Stimulated activated CD4-positive, alpha-beta T cell treated with anti-CD3 and anti-CD28 coated beads, Interleukin-1b, Interleukin-23, amount 100 ng/mL, for 1 hour (primary cell): ENCODE measurements around the gene CKAP2.
"Not testable (repeated sequence)": the region's sequence is repeated elsewhere in the genome, so short reads cannot be mapped to it uniquely, and the experiment has no call there.

Source experiments
- DNase-seq, 2 donors: peaks; one replicate each; pipeline ENCODE4 v3.0.0-alpha.2; 2020; ENCODE audit warnings: low read depth in 2 of 2

Gene CKAP2

GRCh38 chr13:52452470-52452869, 2.8 kb upstream of the CKAP2 start:
- no peak for DNase-seq

DNA sequence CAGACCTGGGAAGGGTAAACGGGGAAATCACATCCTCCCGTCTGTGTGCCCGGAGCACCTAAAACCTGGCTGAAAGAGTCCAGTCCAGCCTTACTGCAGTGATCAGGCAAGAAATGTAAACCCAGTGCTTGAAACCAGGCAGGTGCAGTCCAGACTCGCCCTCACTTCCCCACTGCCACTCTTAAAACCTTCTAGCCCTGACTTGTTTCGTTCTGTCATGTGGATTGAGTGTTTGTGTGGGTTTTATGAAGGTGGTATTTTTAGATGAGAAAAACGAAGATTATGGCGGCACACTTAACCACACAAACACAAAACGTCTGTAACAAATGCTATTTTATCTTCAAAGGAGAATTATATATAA, 839 bp upstream of the CKAP2 start:
- no peak for DNase-seq

- DNase-seq: peak; percentile 34 to 73
Measured at GRCh38 chr13:52455677-52456041, 381 bp downstream of the CKAP2 start.

GRCh38 chr13:52459668-52460067, 4.4 kb downstream of the CKAP2 start:
- DNase-seq: no peak

DNA sequence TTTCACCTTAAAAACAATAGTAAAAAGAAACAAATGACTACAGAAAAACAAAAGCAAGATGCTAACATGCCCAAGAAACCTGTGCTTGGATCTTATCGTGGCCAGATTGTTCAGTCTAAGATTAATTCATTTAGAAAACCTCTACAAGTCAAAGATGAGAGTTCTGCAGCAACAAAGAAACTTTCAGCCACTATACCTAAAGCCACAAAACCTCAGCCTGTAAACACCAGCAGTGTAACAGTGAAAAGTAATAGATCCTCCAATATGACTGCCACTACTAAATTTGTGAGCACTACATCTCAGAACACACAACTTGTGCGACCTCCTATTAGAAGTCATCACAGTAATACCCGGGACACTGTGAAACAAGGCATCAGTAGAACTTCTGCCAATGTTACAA, 6.0 kb downstream of the CKAP2 start:
- no peak for DNase-seq

DNA sequence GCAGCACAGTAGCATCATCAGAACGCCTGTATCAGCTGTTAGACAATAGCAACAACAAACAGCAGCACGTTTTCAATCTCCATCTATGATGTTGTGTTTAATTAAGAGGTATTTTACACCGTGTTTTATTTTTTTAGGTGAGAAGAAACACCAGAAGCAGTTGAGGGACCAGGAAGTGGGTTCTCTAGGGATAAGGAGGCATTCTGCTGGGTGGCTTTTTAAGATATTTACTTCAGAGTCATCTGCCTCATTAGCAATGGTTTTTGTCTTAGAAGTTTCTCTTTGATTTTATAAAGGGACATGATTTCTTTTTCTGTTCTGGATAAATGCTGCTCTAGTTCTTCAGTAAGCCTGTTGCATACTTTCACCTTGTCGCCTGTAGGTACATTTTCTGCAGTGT, 8.2 kb downstream of the CKAP2 start:
- DNase-seq: no peak

DNA sequence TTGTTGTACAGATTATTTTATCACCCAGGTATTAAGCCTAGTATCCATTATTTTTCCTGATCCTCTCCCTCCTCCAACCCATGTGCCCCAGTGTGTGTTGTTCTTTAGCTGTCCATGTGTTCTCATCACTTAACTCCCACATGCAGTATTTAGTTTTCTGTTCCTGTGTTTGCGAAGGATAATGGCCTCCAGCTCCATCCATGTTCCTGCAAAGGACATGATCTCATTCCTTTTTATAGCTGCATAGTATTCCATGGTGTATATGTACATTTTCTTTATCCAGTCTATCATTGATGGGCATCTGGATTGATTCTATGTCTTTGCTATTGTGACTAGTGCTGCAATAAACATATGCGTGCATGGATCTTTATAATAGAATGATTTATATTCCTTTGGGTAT, 13.2 kb downstream of the CKAP2 start:
- not testable (repeated sequence) for DNase-seq

DNA sequence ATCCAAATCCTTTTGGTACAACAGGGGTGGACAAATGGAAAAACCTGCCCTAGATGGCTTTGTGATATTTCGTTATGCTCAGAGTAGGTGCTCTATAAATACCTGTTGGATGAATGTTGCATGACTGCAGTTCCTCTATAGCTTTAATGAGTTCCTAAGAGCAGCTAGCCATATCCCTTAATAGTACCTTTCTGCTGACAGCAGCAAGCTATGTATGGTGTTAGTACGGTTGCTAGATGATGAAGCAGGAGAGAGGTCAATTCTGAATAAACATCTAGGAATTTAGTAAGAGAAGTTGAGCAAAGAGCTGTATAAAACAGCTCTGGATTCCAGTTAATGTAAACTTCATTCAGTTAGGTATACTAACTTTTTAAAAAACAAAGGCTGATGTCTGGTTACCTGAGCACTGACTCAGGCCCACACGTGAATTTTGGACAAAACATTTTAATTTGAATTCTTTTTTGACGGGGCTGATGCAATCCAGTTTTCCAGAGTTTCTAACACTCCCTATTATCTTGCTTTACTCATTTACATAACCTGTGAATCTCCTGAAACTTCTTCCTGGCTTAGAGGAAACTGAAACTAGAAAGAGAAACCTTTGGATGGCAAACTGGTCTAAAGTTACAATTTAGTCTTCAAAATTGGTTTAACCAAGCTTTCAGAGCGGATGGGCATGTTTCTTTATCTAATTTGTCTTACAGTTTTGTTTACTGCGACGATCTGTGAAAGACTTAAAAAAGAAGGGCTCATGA, 25.6 kb downstream of the CKAP2 start:
- DNase-seq: not testable (repeated sequence)

GRCh38 chr13:52487078-52487477, 31.8 kb downstream of the CKAP2 start:
- DNase-seq: not testable (repeated sequence)

DNA sequence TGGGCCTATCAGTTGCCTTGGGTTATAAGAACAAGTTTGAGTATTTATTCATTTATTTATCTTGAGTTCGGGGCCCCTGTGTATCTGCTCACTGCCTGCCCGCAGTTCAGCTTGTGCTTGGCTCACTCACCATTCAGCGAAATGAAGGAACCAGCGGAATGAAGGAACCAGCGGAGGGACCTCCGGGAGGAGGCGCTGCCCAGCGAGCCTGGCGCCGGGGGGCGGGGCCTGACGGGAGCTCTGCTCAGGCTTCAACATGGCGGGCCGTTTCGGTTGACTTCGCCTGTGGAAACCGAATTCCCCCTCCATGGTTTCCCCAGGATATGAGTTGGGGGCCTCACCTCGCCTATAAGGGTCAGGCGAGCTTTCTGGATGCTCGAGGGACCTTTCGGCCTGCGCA, 33.5 kb downstream of the CKAP2 start:
- DNase-seq: not testable (repeated sequence)

GRCh38 chr13:52491015-52491414, 35.7 kb downstream of the CKAP2 start:
- DNase-seq: not testable (repeated sequence)

GRCh38 chr13:52494241-52494640, 39.0 kb downstream of the CKAP2 start:
- not testable (repeated sequence) for DNase-seq

DNA sequence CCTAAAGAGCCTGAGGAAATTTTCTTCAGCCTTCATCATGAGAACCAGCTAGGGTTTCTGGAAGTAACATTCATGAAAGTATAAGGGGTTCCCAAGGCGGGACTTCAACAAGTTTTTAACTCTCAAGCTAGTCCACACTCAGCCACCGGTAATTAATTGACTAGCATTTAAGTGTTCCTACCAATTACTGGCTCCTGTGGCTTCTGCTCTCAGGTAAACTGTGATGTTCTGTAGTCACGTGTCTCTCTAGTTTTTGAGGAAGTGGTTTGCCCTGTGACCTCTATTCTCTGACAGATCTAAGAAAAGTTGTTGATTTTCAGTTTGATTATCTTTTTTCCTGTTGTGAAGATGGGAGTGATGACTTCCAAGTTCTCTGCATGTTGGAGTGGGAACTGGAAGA, 42.7 kb downstream of the CKAP2 start:
- DNase-seq: not testable (repeated sequence)

GRCh38 chr13:52502277-52502676, 47.0 kb downstream of the CKAP2 start:
- DNase-seq: not testable (repeated sequence)

DNA sequence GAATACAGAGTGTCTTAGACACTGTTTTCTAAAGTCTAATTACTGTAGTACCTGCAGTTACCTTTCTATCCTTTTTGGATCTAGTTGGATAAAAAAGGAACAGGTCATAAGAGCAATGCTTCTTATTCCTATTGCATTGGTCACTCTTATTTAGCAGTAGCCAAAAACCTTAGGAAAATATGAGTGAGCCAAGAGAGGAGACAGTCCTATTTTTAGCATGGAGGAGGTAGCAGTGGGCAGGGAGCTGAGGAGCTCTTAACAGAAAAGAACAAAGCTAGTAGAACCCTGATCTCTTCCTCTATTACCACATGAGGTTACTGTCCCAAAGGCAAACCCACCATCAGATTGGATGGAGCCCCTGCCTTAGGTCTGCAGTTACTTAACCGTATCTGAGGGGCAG, 50.6 kb downstream of the CKAP2 start:
- DNase-seq: not testable (repeated sequence)

GRCh38 chr13:52509532-52509931, 54.3 kb downstream of the CKAP2 start:
- not testable (repeated sequence) for DNase-seq

- not testable (repeated sequence) for DNase-seq
Measured at GRCh38 chr13:52510221-52510797, 55.0 kb downstream of the CKAP2 start.

- DNase-seq: not testable (repeated sequence)
Measured at GRCh38 chr13:52511598-52511997, 56.3 kb downstream of the CKAP2 start.

DNA sequence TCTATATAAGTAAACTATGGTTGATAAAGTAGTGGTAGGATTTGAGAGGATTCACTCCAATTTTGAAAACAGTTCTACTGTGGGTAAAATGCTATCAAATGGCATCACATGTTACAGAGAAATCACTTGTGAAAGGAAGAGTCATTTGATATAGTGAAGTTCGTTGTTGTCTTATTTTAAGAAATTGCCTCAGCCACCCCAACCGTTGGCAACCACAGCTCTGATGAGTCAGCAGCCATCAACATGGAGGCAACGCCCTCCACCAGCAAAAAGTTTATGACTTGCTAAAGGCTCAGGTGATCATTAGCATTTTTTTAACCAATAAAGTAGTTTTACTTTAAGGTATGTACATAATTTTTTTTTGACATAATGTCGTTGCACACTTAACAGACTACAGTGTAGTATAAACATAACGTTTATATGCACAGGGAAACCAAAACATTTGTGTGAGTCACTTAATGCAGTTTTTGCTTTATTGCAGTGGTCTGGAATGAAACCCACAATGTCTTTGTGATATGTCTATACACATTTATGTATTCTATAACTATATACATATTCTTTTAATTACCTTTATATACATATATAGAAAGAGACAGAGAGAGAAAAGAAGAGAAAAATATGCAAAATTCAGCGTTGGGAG, 58.8 kb downstream of the CKAP2 start:
- not testable (repeated sequence) for DNase-seq

DNA sequence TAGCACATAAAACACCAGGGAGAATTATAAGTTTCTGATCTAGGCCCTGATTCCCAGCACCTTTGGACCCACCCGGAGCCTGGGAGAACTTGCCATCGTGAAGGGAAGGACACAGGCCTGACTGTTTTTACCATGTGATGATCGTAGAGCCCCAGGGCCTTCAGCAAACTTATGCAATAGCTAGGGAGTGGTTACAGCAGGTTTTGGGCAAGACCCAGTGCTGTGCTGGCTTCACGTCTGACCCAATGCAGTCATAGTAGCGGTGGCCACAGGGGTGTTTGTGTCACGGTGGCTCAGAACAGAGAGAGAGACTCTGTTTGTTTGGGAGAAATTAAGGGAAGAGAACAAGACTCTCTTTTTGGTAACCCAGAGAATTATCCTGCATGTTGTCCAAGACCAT, 68.0 kb downstream of the CKAP2 start:
- not testable (repeated sequence) for DNase-seq
